Left lung (tissue), 10 donors: ENCODE results near the gene TMEM135. TPM values are rescaled to one million over a fixed set of nuclear protein-coding genes. Genes with fewer than 3 reads are reported as not detected.
"Not testable (repeated sequence)": the region's sequence is repeated elsewhere in the genome, so short reads cannot be mapped to it uniquely, and the experiment has no call there.

Experiments
- ATAC-seq: fragments of 200-7000 bp; cut with Tn5 transposase; one replicate; pipeline ENCODE4 v1.9.1; 2020; ENCODE audit warnings: moderate library complexity
- DNase-seq, 4 donors: peaks; one replicate each; pipeline ENCODE4 v3.0.0-alpha.2; 2013 to 2020
- H3K27ac ChIP-seq, 2 donors: fragments of 200-600 bp; sonication (generic) in 1 of 2; one replicate each; pipeline versions ENCODE4 v1.5.0 to v1.8.0; 2020 to 2021
- H3K27me3 ChIP-seq, 2 donors: fragments of 200-600 bp; sonication (generic) in 1 of 2; one replicate each; pipeline versions ENCODE4 v1.5.0 to v1.8.0; 2020 to 2021
- H3K36me3 ChIP-seq, 2 donors: fragments of 200-600 bp; sonication (generic) in 1 of 2; one replicate each; pipeline versions ENCODE4 v1.5.0 to v1.8.0; 2020 to 2021
- H3K4me1 ChIP-seq, 2 donors: fragments of 200-600 bp; one replicate each; pipeline ENCODE4 v1.8.0; 2021
- H3K4me3 ChIP-seq, 2 donors: fragments of 200-600 bp; sonication (generic) in 1 of 2; one replicate each; pipeline versions ENCODE4 v1.5.0 to v1.8.0; 2020 to 2021; ENCODE audit warnings: mild to moderate bottlenecking in 1 of 2
- H3K9me3 ChIP-seq, 2 donors: fragments of 200-600 bp; sonication (generic) in 1 of 2; one replicate each; pipeline versions ENCODE4 v1.5.0 to v1.8.0; 2020 to 2021
- CTCF ChIP-seq, 2 donors: fragments of 200-600 bp; sonication (generic) in 1 of 2; IDR thresholded peaks; one replicate each; pipeline versions ENCODE4 v1.5.0 to v1.8.0; 2021; ENCODE audit warnings: antibody characterized with exemption in 2 of 2
- intact Hi-C, 2 donors: fragments of 100-400 bp; cut with DNase I; formaldehyde crosslinking; loops; one replicate each; pipeline versions ENCODE4 v1.11.2 to v1.14.2; 2022
- polyA plus RNA-seq, 6 donors: library from polyadenylated mRNA; unstranded; fragments of 120-200 nt; gene quantifications; one replicate each; pipeline ENCODE4 v1.2.1, GENCODE V29; 2013; ENCODE audit not compliant: insufficient read length in 6 of 6
- total RNA-seq, 2 donors: library from RNA; stranded (reverse); fragmentation: NEBNext Ultra II Directional; extraction: Animal tissue kit (Norgen Biotek cat#: 25700); gene quantifications; one replicate each; pipeline ENCODE4 v1.2.1, GENCODE V29; 2021
- donor health status: DM: no; HTN: yes; CAD: no.
- donor health status: DM: no; HTN: no; CAD: no.

TMEM135 gene
- total and polyA plus RNA-seq, 8 donors = 21.3 to 33.4 (median 27.2) TPM

- Histone ChIP-seq H3K9me3 (no peaks in the 10 kb centered on the region), H3K27me3 (no peaks in the 10 kb centered on the region), H3K27ac (no peak overlapping the region), H3K36me3 (no peaks in the 10 kb centered on the region), H3K4me1 (no peaks in the 10 kb centered on the region), H3K4me3 (no peak overlapping the region)
- ATAC-seq (no peak), DNase-seq (no peak)
- TF ChIP-seq CTCF (IDR thresholded peaks at IDR 0.05) = no peak
- intact Hi-C loops = no loop called here
These were observed 46.4 kb upstream of the TMEM135 start for GRCh38 chr11:86991341-86991740.

- H3K9me3 ChIP-seq, H3K27me3 ChIP-seq, ATAC-seq, H3K27ac ChIP-seq, intact Hi-C loops, H3K36me3 ChIP-seq, H3K4me1 ChIP-seq, DNase-seq, H3K4me3 ChIP-seq: not testable (repeated sequence)
These were observed 45.4 kb upstream of the TMEM135 start for GRCh38 chr11:86992340-86992739.

- intact Hi-C loops = no loop called here
- TF ChIP-seq CTCF (IDR thresholded peaks at IDR 0.05) = no peak
These were observed 44.7 kb upstream of the TMEM135 start for GRCh38 chr11:86993031-86993430.

GRCh38 chr11:86996953-86997570, 40.7 kb upstream of the TMEM135 start:
- Histone ChIP-seq H3K4me1 (no peaks in the 10 kb centered on the region), H3K27me3 (no peaks in the 10 kb centered on the region), H3K36me3 (no peaks in the 10 kb centered on the region), H3K27ac (no peak overlapping the region), H3K9me3 (no peaks in the 10 kb centered on the region), H3K4me3 (no peak overlapping the region)
- no peak for TF ChIP-seq CTCF (IDR thresholded peaks at IDR 0.05)
- intact Hi-C loops = no loop called here
- DNase-seq = no peak
- no peak for ATAC-seq

More at GRCh38 chr11:86993031-86993430, 44.7 kb upstream of the TMEM135 start:
- no peaks in the 10 kb centered on the region for H3K27me3 ChIP-seq
- H3K27ac ChIP-seq = no peak overlapping the region
- ATAC-seq = no peak
- no peaks in the 10 kb centered on the region for H3K36me3 ChIP-seq
- DNase-seq = no peak
- no peaks in the 10 kb centered on the region for H3K4me1 ChIP-seq
- no peaks in the 10 kb centered on the region for H3K9me3 ChIP-seq
- no peak overlapping the region for H3K4me3 ChIP-seq

- Histone ChIP-seq H3K4me3 (no peak overlapping the region), H3K4me1 (no peaks in the 10 kb centered on the region), H3K27me3 (no peaks in the 10 kb centered on the region), H3K9me3 (no peaks in the 10 kb centered on the region), H3K36me3 (no peaks in the 10 kb centered on the region), H3K27ac (no peak overlapping the region)
- DNase-seq = no peak
- intact Hi-C loops = no loop called here
- TF ChIP-seq CTCF (IDR thresholded peaks at IDR 0.05) = no peak
- no peak for ATAC-seq
These were observed 38.3 kb upstream of the TMEM135 start for GRCh38 chr11:86999388-86999787.
